NCI-H82 (cell line): ENCODE measurements around the gene IL1RAPL2.

Source experiments
- DNase-seq: peaks from one replicate; lab custom pipeline; 2025; lab: John Stamatoyannopoulos, UW

The IL1RAPL2 gene

GRCh38 chrX:105273326-105273725 is 707.3 kb downstream of the IL1RAPL2 start:
- no peak for DNase-seq

GRCh38 chrX:105274091-105274490 is 708.1 kb downstream of the IL1RAPL2 start:
- DNase-seq, result no peak

GRCh38 chrX:105277132-105277531 is 711.1 kb downstream of the IL1RAPL2 start:
- DNase-seq, result no peak

GRCh38 chrX:105282077-105282476 is 716.1 kb downstream of the IL1RAPL2 start:
- no peak for DNase-seq

- no peak for DNase-seq
Observed at GRCh38 chrX:105297041-105297440, 731.0 kb downstream of the IL1RAPL2 start.

- DNase-seq, result no peak
Observed at GRCh38 chrX:105299286-105299685, 733.3 kb downstream of the IL1RAPL2 start.

GRCh38 chrX:105302246-105302645 is 736.2 kb downstream of the IL1RAPL2 start:
- no peak for DNase-seq

GRCh38 chrX:105307762-105308161 is 741.8 kb downstream of the IL1RAPL2 start:
- DNase-seq, result no peak

GRCh38 chrX:105313596-105313995 is 747.6 kb downstream of the IL1RAPL2 start:
- DNase-seq, result no peak

- no peak for DNase-seq
Observed at GRCh38 chrX:105314458-105314857, 748.5 kb downstream of the IL1RAPL2 start.

- no peak for DNase-seq
Observed at GRCh38 chrX:105315248-105315647, 749.2 kb downstream of the IL1RAPL2 start.

GRCh38 chrX:105317117-105317516 is 751.1 kb downstream of the IL1RAPL2 start:
- no peak for DNase-seq

GRCh38 chrX:105323928-105324327 is 757.9 kb downstream of the IL1RAPL2 start:
- no peak for DNase-seq

GRCh38 chrX:105328773-105329172 is 762.8 kb downstream of the IL1RAPL2 start:
- DNase-seq, result no peak

GRCh38 chrX:105331244-105331643 is 765.2 kb downstream of the IL1RAPL2 start:
- DNase-seq, result no peak

GRCh38 chrX:105347373-105347772 is 781.4 kb downstream of the IL1RAPL2 start:
- DNase-seq, result peak; percentile 29

GRCh38 chrX:105349476-105349875 is 783.5 kb downstream of the IL1RAPL2 start:
- DNase-seq, result no peak

GRCh38 chrX:105375816-105376215 is 809.8 kb downstream of the IL1RAPL2 start:
- DNase-seq, result no peak

- DNase-seq, result no peak
Observed at GRCh38 chrX:105424729-105425128, 858.7 kb downstream of the IL1RAPL2 start.

- no peak for DNase-seq
Observed at GRCh38 chrX:105451401-105451800, 885.4 kb downstream of the IL1RAPL2 start.

- no peak for DNase-seq
Observed at GRCh38 chrX:105458846-105459245, 892.8 kb downstream of the IL1RAPL2 start.

- no peak for DNase-seq
Observed at GRCh38 chrX:105460376-105460775, 894.4 kb downstream of the IL1RAPL2 start.

- DNase-seq, result no peak
Observed at GRCh38 chrX:105461016-105461415, 895.0 kb downstream of the IL1RAPL2 start.

- no peak for DNase-seq
Observed at GRCh38 chrX:105462186-105462585, 896.2 kb downstream of the IL1RAPL2 start.

- DNase-seq, result no peak
Observed at GRCh38 chrX:105463473-105463872, 897.5 kb downstream of the IL1RAPL2 start.
